Fibroblast of gingiva (primary cell): ENCODE measurements around the gene SPRING1.
"Not testable (repeated sequence)": the region's sequence is repeated elsewhere in the genome, so short reads cannot be mapped to it uniquely, and the experiment has no call there.

ENCODE experiments used
- DNase-seq: peaks from one replicate; pipeline ENCODE4 v3.0.0-alpha.2; 2011; ENCODE audit warnings: low read depth

Gene SPRING1

GRCh38 chr12:116737774-116738657 is at the start of gene SPRING1, which contains the start of gene RNFT2:
Gene SPRING1 (minus strand): TSS chr12:116738069. CDS start chr12:116737900, 169 bp downstream.
Gene RNFT2 (plus strand): TSS chr12:116738315. CDS start chr12:116740498, 2,183 bp downstream.
- peak; percentile 99 for DNase-seq

GRCh38 chr12:116784238-116784612 is 46.4 kb upstream of the SPRING1 start:
- no peak for DNase-seq

- DNase-seq = no peak
Measured at GRCh38 chr12:116783525-116784237, 45.8 kb upstream of the SPRING1 start.

GRCh38 chr12:116780942-116781341 is 43.1 kb upstream of the SPRING1 start:
- no peak for DNase-seq

- no peak for DNase-seq
Measured at GRCh38 chr12:116779597-116779996, 41.7 kb upstream of the SPRING1 start.

- DNase-seq = no peak
Measured at GRCh38 chr12:116777245-116777644, 39.4 kb upstream of the SPRING1 start.

- no peak for DNase-seq
Measured at GRCh38 chr12:116774020-116774419, 36.2 kb upstream of the SPRING1 start.

GRCh38 chr12:116773276-116773731 is 35.4 kb upstream of the SPRING1 start:
- peak; percentile 47 for DNase-seq

- no peak for DNase-seq
Measured at GRCh38 chr12:116771651-116772050, 33.8 kb upstream of the SPRING1 start.

GRCh38 chr12:116766746-116767145 is 28.9 kb upstream of the SPRING1 start:
- no peak for DNase-seq

GRCh38 chr12:116766285-116766684 is 28.4 kb upstream of the SPRING1 start:
- no peak for DNase-seq

- DNase-seq = no peak
Measured at GRCh38 chr12:116765271-116765670, 27.4 kb upstream of the SPRING1 start.

- DNase-seq = no peak
Measured at GRCh38 chr12:116761499-116761898, 23.6 kb upstream of the SPRING1 start.

- no peak for DNase-seq
Measured at GRCh38 chr12:116760622-116761020, 22.8 kb upstream of the SPRING1 start.

- no peak for DNase-seq
Measured at GRCh38 chr12:116759783-116760621, 22.1 kb upstream of the SPRING1 start.

- not testable (repeated sequence) for DNase-seq
Measured at GRCh38 chr12:116754783-116755182, 16.9 kb upstream of the SPRING1 start.

- DNase-seq = not testable (repeated sequence)
Measured at GRCh38 chr12:116754097-116754496, 16.2 kb upstream of the SPRING1 start.

GRCh38 chr12:116750298-116750697 is 12.4 kb upstream of the SPRING1 start:
- no peak for DNase-seq

- DNase-seq = no peak
Measured at GRCh38 chr12:116749884-116750283, 12.0 kb upstream of the SPRING1 start.

GRCh38 chr12:116745554-116745953 is 7.7 kb upstream of the SPRING1 start:
- DNase-seq = no peak

GRCh38 chr12:116744766-116745165 is 6.9 kb upstream of the SPRING1 start:
- no peak for DNase-seq

GRCh38 chr12:116742787-116743186 is 4.9 kb upstream of the SPRING1 start:
- not testable (repeated sequence) for DNase-seq
